GM23338 (cell line): ENCODE measurements around the gene OR5H14. TPM values are rescaled to one million over a fixed set of nuclear protein-coding genes. Genes with fewer than 3 reads are reported as not detected.

ENCODE experiments used
- ATAC-seq: fragments of 200-7000 bp; cut with Tn5 transposase; 3 replicates; pipeline ENCODE4 v1.9.1; 2020
- DNase-seq: peaks from one replicate; pipeline ENCODE4 v3.0.0-alpha.2; 2015; ENCODE audit warnings: low spot score
- H2AFZ ChIP-seq: fragments of 200-600 bp; sonication (generic); 2 replicates; pipeline ENCODE4 v1.8.0; 2016; ENCODE audit warnings: antibody characterized with exemption, mild to moderate bottlenecking, moderate library complexity
- H3F3A ChIP-seq: fragments of 200-600 bp; sonication (generic); replicated peaks from 2 replicates; pipeline ENCODE4 v1.8.0; 2017; ENCODE audit warnings: antibody characterized with exemption, mixed run types, low read depth
- H3K27ac ChIP-seq: fragments of 200-600 bp; sonication (generic); 2 replicates; pipeline ENCODE4 v1.6.1; 2016; ENCODE audit warnings: low read depth
- H3K27me3 ChIP-seq: fragments of 200-600 bp; sonication (generic); 2 replicates; pipeline ENCODE4 v1.8.0; 2016; ENCODE audit warnings: mild to moderate bottlenecking, mixed run types, moderate library complexity; ENCODE audit not compliant: insufficient read depth
- H3K36me3 ChIP-seq: fragments of 200-600 bp; sonication (generic); 2 replicates; pipeline ENCODE4 v1.8.0; 2016; ENCODE audit warnings: mild to moderate bottlenecking; ENCODE audit not compliant: insufficient read depth
- H3K4me1 ChIP-seq: fragments of 200-600 bp; sonication (generic); 2 replicates; pipeline ENCODE4 v1.8.0; 2016; ENCODE audit warnings: mild to moderate bottlenecking, moderate library complexity; ENCODE audit not compliant: insufficient read depth
- H3K4me2 ChIP-seq: fragments of 200-600 bp; sonication (generic); 2 replicates; pipeline ENCODE4 v1.7.1; 2017; ENCODE audit warnings: mixed run types
- H3K4me3 ChIP-seq: fragments of 200-600 bp; sonication (generic); 2 replicates; pipeline ENCODE4 v1.6.1; 2016; ENCODE audit warnings: mixed run types
- H3K79me2 ChIP-seq: fragments of 200-600 bp; sonication (generic); replicated peaks from 2 replicates; pipeline ENCODE4 v1.8.0; 2017; ENCODE audit warnings: mild to moderate bottlenecking; ENCODE audit not compliant: insufficient read depth
- H3K9me2 ChIP-seq: fragments of 200-600 bp; sonication (generic); 2 replicates; pipeline ENCODE4 v1.8.0; 2017; ENCODE audit not compliant: insufficient read depth
- H4K20me1 ChIP-seq: fragments of 200-600 bp; sonication (generic); replicated peaks from 2 replicates; pipeline ENCODE4 v1.8.0; 2017; ENCODE audit warnings: mild to moderate bottlenecking; ENCODE audit not compliant: insufficient read depth
- H3K27ac Mint-ChIP-seq: 2 replicates; pipeline ENCODE4 v1.8.0; 2020; ENCODE audit warnings: inconsistent platforms, mild to moderate bottlenecking, moderate library complexity, mixed read lengths
- H3K27me3 Mint-ChIP-seq: 3 replicates; pipeline ENCODE4 v1.8.0; 2022; ENCODE audit warnings: low read depth, mild to moderate bottlenecking, moderate library complexity, mixed read lengths, inconsistent platforms; ENCODE audit not compliant: insufficient read depth, poor library complexity
- H3K36me3 Mint-ChIP-seq: 3 replicates; pipeline ENCODE4 v1.8.0; 2021; ENCODE audit warnings: low read depth, mild to moderate bottlenecking, inconsistent platforms, moderate library complexity, mixed read lengths
- H3K4me1 Mint-ChIP-seq: 3 replicates; pipeline ENCODE4 v1.8.0; 2020; ENCODE audit warnings: mild to moderate bottlenecking, inconsistent platforms, mixed read lengths
- H3K4me3 Mint-ChIP-seq: 3 replicates; pipeline ENCODE4 v1.8.0; 2021; ENCODE audit warnings: moderate library complexity, mild to moderate bottlenecking, inconsistent platforms, mixed read lengths
- H3K9me3 Mint-ChIP-seq: 3 replicates; pipeline ENCODE4 v1.8.0; 2020; ENCODE audit warnings: moderate library complexity, mild to moderate bottlenecking, inconsistent platforms, mixed read lengths
- CREB1 ChIP-seq: fragments of 250-450 bp; sonication (Bioruptor Pico); IDR thresholded peaks from 2 replicates; pipeline ENCODE4 v1.5.0; 2020; ENCODE audit warnings: low read depth, mild to moderate bottlenecking, moderate library complexity
- EZH2 ChIP-seq: fragments of 200-600 bp; sonication (generic); IDR thresholded peaks from one replicate; pipeline ENCODE4 v1.8.0; 2017; ENCODE audit warnings: antibody characterized with exemption, mild to moderate bottlenecking, low read depth; ENCODE audit not compliant: unreplicated experiment
- EZH2phosphoT487 ChIP-seq: fragments of 200-600 bp; sonication (generic); IDR thresholded peaks from one replicate; pipeline ENCODE4 v1.8.1; 2018; ENCODE audit warnings: antibody characterized with exemption; ENCODE audit not compliant: unreplicated experiment
- NANOG ChIP-seq: IDR thresholded peaks from 2 replicates; pipeline ENCODE4 v1.6.1; 2016; ENCODE audit warnings: antibody characterized with exemption, borderline replicate concordance
- POLR2AphosphoS5 ChIP-seq: IDR thresholded peaks from 2 replicates; pipeline ENCODE4 v1.6.1; 2016; ENCODE audit warnings: antibody characterized with exemption, low read depth
- REST ChIP-seq: IDR thresholded peaks from one replicate; pipeline ENCODE4 v1.6.1; 2018; ENCODE audit warnings: antibody characterized with exemption; ENCODE audit not compliant: unreplicated experiment
- STAT1 ChIP-seq: IDR thresholded peaks from one replicate; pipeline ENCODE4 v1.6.1; 2016; ENCODE audit warnings: antibody characterized with exemption; ENCODE audit not compliant: unreplicated experiment
- ZNF114 ChIP-seq: fragments of 250-450 bp; sonication (Bioruptor Pico); IDR thresholded peaks from 2 replicates; pipeline ENCODE4 v1.5.0; 2020; ENCODE audit warnings: mild to moderate bottlenecking, moderate library complexity
- ZNF331 ChIP-seq: fragments of 250-450 bp; sonication (Bioruptor Pico); IDR thresholded peaks from 2 replicates; pipeline ENCODE4 v1.5.0; 2020; ENCODE audit warnings: low read depth, mild to moderate bottlenecking, moderate library complexity
- polyA plus RNA-seq: library from polyadenylated mRNA; unstranded; fragments of >200 nt; fragmentation: Nextera tagmentation; extraction: Ambion mirVana; gene quantifications from 2 replicates; pipeline ENCODE4 v1.2.1, GENCODE V29; 2016
- total RNA-seq: library from RNA; depleted of rRNA; stranded (reverse); fragments of >200 nt; shearing (Covaris generic); gene quantifications from 2 replicates; pipeline ENCODE4 v1.2.3, GENCODE V29; 2014
- TF ChIP-seq, protein P1 (sequence below), 2 experiments: fragments of 200-600 bp in 1 of 2; sonication (generic) in 1 of 2; conservative IDR thresholded peaks; 2 replicates each; pipeline versions ENCODE4 v1.5.1 to v1.6.1; 2016 to 2017; ENCODE audit warnings: antibody characterized with exemption in 2 of 2, low read depth in 2 of 2, mild to moderate bottlenecking in 2 of 2, moderate library complexity in 1 of 2
- TF ChIP-seq, protein P2 (sequence below): IDR thresholded peaks from 2 replicates; pipeline ENCODE4 v1.6.1; 2016; ENCODE audit warnings: antibody characterized with exemption
- TF ChIP-seq, protein P3 (sequence below): fragments of 250-450 bp; sonication (Bioruptor Pico); IDR thresholded peaks from 2 replicates; pipeline ENCODE4 v1.5.0; 2020; ENCODE audit warnings: mild to moderate bottlenecking, moderate library complexity

The OR5H14 gene
- total and polyA plus RNA-seq, 2 experiments from 2014 or later: 0.05 TPM; not detected in 1

GRCh38 chr3:98136631-98137030 is 10.6 kb upstream of the OR5H14 start:
- Mint-ChIP-seq H3K27me3 (no peaks in the 10 kb centered on the region), H3K36me3 (no peaks in the 10 kb centered on the region), H3K4me1 (peaks cover 9% of the 10 kb centered on the region; the same call in 2 of the 3 replicates), H3K9me3 (0 out of 3 replicates have a peak, but pooled peaks cover 2% of the 10 kb centered on the region), H3K4me3 (no peak overlapping the region), H3K27ac (no peak overlapping the region)
- Histone ChIP-seq H3K4me2 (no peak overlapping the region), H3K27me3 (no peaks in the 10 kb centered on the region), H3K79me2 (no peaks in the 10 kb centered on the region), H2AFZ (no peak overlapping the region), H3K4me3 (no peak overlapping the region), H3K4me1 (no peaks in the 10 kb centered on the region; the same call in 1 of the 2 replicates), H3F3A (no peaks in the 10 kb centered on the region), H4K20me1 (no peaks in the 10 kb centered on the region), H3K36me3 (no peaks in the 10 kb centered on the region), H3K9me2 (no peaks in the 10 kb centered on the region), H3K27ac (no peak overlapping the region)
- DNase-seq (no peak), ATAC-seq (no peak)
- TF ChIP-seq ZNF331 (no peak), POLR2AphosphoS5 (no peak), REST (no peak), EZH2phosphoT487 (no peak), EZH2 (no peak), NANOG (no peak), ZNF114 (no peak), STAT1 (no peak), CREB1 (CRISPR knock-in tag) (no peak)
- TF ChIP-seq, protein P1, sequence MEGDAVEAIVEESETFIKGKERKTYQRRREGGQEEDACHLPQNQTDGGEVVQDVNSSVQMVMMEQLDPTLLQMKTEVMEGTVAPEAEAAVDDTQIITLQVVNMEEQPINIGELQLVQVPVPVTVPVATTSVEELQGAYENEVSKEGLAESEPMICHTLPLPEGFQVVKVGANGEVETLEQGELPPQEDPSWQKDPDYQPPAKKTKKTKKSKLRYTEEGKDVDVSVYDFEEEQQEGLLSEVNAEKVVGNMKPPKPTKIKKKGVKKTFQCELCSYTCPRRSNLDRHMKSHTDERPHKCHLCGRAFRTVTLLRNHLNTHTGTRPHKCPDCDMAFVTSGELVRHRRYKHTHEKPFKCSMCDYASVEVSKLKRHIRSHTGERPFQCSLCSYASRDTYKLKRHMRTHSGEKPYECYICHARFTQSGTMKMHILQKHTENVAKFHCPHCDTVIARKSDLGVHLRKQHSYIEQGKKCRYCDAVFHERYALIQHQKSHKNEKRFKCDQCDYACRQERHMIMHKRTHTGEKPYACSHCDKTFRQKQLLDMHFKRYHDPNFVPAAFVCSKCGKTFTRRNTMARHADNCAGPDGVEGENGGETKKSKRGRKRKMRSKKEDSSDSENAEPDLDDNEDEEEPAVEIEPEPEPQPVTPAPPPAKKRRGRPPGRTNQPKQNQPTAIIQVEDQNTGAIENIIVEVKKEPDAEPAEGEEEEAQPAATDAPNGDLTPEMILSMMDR (conservative IDR thresholded peaks at IDR 0.05; ENCODE audit: low read depth in 2 of 2): no peak
- TF ChIP-seq, protein P2, sequence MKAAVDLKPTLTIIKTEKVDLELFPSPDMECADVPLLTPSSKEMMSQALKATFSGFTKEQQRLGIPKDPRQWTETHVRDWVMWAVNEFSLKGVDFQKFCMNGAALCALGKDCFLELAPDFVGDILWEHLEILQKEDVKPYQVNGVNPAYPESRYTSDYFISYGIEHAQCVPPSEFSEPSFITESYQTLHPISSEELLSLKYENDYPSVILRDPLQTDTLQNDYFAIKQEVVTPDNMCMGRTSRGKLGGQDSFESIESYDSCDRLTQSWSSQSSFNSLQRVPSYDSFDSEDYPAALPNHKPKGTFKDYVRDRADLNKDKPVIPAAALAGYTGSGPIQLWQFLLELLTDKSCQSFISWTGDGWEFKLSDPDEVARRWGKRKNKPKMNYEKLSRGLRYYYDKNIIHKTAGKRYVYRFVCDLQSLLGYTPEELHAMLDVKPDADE: no peak
- TF ChIP-seq, protein P3, sequence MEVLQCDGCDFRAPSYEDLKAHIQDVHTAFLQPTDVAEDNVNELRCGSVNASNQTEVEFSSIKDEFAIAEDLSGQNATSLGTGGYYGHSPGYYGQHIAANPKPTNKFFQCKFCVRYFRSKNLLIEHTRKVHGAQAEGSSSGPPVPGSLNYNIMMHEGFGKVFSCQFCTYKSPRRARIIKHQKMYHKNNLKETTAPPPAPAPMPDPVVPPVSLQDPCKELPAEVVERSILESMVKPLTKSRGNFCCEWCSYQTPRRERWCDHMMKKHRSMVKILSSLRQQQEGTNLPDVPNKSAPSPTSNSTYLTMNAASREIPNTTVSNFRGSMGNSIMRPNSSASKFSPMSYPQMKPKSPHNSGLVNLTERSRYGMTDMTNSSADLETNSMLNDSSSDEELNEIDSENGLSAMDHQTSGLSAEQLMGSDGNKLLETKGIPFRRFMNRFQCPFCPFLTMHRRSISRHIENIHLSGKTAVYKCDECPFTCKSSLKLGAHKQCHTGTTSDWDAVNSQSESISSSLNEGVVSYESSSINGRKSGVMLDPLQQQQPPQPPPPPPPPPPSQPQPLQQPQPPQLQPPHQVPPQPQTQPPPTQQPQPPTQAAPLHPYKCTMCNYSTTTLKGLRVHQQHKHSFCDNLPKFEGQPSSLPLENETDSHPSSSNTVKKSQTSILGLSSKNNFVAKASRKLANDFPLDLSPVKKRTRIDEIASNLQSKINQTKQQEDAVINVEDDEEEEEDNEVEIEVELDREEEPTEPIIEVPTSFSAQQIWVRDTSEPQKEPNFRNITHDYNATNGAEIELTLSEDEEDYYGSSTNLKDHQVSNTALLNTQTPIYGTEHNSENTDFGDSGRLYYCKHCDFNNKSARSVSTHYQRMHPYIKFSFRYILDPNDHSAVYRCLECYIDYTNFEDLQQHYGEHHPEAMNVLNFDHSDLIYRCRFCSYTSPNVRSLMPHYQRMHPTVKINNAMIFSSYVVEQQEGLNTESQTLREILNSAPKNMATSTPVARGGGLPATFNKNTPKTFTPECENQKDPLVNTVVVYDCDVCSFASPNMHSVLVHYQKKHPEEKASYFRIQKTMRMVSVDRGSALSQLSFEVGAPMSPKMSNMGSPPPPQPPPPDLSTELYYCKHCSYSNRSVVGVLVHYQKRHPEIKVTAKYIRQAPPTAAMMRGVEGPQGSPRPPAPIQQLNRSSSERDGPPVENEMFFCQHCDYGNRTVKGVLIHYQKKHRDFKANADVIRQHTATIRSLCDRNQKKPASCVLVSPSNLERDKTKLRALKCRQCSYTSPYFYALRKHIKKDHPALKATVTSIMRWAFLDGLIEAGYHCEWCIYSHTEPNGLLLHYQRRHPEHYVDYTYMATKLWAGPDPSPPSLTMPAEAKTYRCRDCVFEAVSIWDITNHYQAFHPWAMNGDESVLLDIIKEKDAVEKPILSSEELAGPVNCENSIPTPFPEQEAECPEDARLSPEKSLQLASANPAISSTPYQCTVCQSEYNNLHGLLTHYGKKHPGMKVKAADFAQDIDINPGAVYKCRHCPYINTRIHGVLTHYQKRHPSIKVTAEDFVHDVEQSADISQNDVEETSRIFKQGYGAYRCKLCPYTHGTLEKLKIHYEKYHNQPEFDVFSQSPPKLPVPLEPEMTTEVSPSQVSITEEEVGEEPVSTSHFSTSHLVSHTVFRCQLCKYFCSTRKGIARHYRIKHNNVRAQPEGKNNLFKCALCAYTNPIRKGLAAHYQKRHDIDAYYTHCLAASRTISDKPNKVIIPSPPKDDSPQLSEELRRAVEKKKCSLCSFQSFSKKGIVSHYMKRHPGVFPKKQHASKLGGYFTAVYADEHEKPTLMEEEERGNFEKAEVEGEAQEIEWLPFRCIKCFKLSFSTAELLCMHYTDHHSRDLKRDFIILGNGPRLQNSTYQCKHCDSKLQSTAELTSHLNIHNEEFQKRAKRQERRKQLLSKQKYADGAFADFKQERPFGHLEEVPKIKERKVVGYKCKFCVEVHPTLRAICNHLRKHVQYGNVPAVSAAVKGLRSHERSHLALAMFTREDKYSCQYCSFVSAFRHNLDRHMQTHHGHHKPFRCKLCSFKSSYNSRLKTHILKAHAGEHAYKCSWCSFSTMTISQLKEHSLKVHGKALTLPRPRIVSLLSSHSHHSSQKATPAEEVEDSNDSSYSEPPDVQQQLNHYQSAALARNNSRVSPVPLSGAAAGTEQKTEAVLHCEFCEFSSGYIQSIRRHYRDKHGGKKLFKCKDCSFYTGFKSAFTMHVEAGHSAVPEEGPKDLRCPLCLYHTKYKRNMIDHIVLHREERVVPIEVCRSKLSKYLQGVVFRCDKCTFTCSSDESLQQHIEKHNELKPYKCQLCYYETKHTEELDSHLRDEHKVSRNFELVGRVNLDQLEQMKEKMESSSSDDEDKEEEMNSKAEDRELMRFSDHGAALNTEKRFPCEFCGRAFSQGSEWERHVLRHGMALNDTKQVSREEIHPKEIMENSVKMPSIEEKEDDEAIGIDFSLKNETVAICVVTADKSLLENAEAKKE (CRISPR knock-in tag): no peak
